Nephron progenitor cell (in vitro differentiated cells): Measurements from ENCODE around the gene NUP93.

Experiments
- DNase-seq: peaks from one replicate; pipeline ENCODE4 v3.0.0; 2021
- H3K27ac Mint-ChIP-seq: 2 replicates; pipeline ENCODE4 v1.8.0; 2021; ENCODE audit warnings: mild to moderate bottlenecking, moderate library complexity, mixed read lengths
- H3K27me3 Mint-ChIP-seq: 2 replicates; pipeline ENCODE4 v1.8.0; 2021; ENCODE audit warnings: mild to moderate bottlenecking, low read depth, mixed read lengths; ENCODE audit not compliant: poor library complexity
- H3K36me3 Mint-ChIP-seq: 2 replicates; pipeline ENCODE4 v1.8.0; 2021; ENCODE audit warnings: low read depth, mixed read lengths
- H3K4me1 Mint-ChIP-seq: 2 replicates; pipeline ENCODE4 v1.8.0; 2021; ENCODE audit warnings: mixed read lengths
- H3K4me3 Mint-ChIP-seq: 2 replicates; pipeline ENCODE4 v1.8.0; 2021; ENCODE audit warnings: mild to moderate bottlenecking, moderate library complexity, mixed read lengths
- H3K9me3 Mint-ChIP-seq: 2 replicates; pipeline ENCODE4 v1.8.0; 2021; ENCODE audit warnings: mild to moderate bottlenecking, moderate library complexity, mixed read lengths
- CTCF ChIP-seq: fragments of 200-600 bp; sonication (generic); IDR thresholded peaks from 2 replicates; pipeline ENCODE4 v1.5.0; 2021; ENCODE audit warnings: antibody characterized with exemption

The NUP93 gene

GRCh38 chr16:56858374-56858773 is 128.4 kb downstream of the NUP93 start:
- Mint-ChIP-seq H3K9me3 (no peaks in the 10 kb centered on the region), H3K27me3 (no peaks in the 10 kb centered on the region), H3K4me1 (peaks cover 43% of the 10 kb centered on the region), H3K36me3 (no peaks in the 10 kb centered on the region), H3K4me3 (no peak overlapping the region), H3K27ac (no peak overlapping the region)
- no peak for DNase-seq
- TF ChIP-seq CTCF, result no peak

GRCh38 chr16:56859636-56860035 is 129.7 kb downstream of the NUP93 start:
- H3K27ac Mint-ChIP-seq, result no peak overlapping the region
- H3K36me3 Mint-ChIP-seq, result no peaks in the 10 kb centered on the region
- no peak for DNase-seq
- H3K4me1 Mint-ChIP-seq, result peaks cover 46% of the 10 kb centered on the region
- H3K9me3 Mint-ChIP-seq, result no peaks in the 10 kb centered on the region
- no peak overlapping the region for H3K4me3 Mint-ChIP-seq
- H3K27me3 Mint-ChIP-seq, result peaks cover 3% of the 10 kb centered on the region
- TF ChIP-seq CTCF, result no peak

GRCh38 chr16:56860226-56861020 is 130.5 kb downstream of the NUP93 start:
- Mint-ChIP-seq H3K4me3 (no peak overlapping the region), H3K4me1 (peaks cover 53% of the 10 kb centered on the region), H3K27me3 (peaks cover 5% of the 10 kb centered on the region), H3K36me3 (no peaks in the 10 kb centered on the region), H3K9me3 (no peaks in the 10 kb centered on the region), H3K27ac (peak overlapping the region; percentile 92)
- TF ChIP-seq CTCF, result no peak
- DNase-seq, result no peak

- DNase-seq, result no peak
- Mint-ChIP-seq H3K27me3 (peaks cover 5% of the 10 kb centered on the region), H3K27ac (peak overlapping the region; percentile 55), H3K9me3 (no peaks in the 10 kb centered on the region), H3K4me3 (no peak overlapping the region), H3K4me1 (peaks cover 45% of the 10 kb centered on the region), H3K36me3 (no peaks in the 10 kb centered on the region)
- no peak for TF ChIP-seq CTCF
Observed at GRCh38 chr16:56861092-56861610, 131.2 kb downstream of the NUP93 start.

GRCh38 chr16:56861756-56862155 is 131.8 kb downstream of the NUP93 start:
- TF ChIP-seq CTCF, result no peak
- peaks cover 44% of the 10 kb centered on the region for H3K4me1 Mint-ChIP-seq
- H3K4me3 Mint-ChIP-seq, result no peak overlapping the region
- DNase-seq, result no peak
- H3K27ac Mint-ChIP-seq, result peak overlapping the region; percentile 77
- H3K27me3 Mint-ChIP-seq, result peaks cover 5% of the 10 kb centered on the region
- no peaks in the 10 kb centered on the region for H3K36me3 Mint-ChIP-seq
- no peaks in the 10 kb centered on the region for H3K9me3 Mint-ChIP-seq

- TF ChIP-seq CTCF, result no peak
- Mint-ChIP-seq H3K36me3 (no peaks in the 10 kb centered on the region), H3K4me1 (peaks cover 48% of the 10 kb centered on the region), H3K27me3 (peaks cover 5% of the 10 kb centered on the region), H3K9me3 (no peaks in the 10 kb centered on the region), H3K27ac (no peak overlapping the region), H3K4me3 (no peak overlapping the region)
- no peak for DNase-seq
Observed at GRCh38 chr16:56862776-56863175, 132.8 kb downstream of the NUP93 start.
